SW480 (cell line): Measurements from ENCODE around the gene S100A7A.
"Not testable (repeated sequence)": the region's sequence is repeated elsewhere in the genome, so short reads cannot be mapped to it uniquely, and the experiment has no call there.

Experiments
- DNase-seq: peaks from one replicate; pipeline ENCODE4 v3.0.0-alpha.2; 2016; ENCODE audit warnings: low spot score

Gene S100A7A

GRCh38 chr1:153395136-153395685, 21.1 kb upstream of the S100A7A start:
- DNase-seq: no peak

GRCh38 chr1:153395776-153396175, 20.5 kb upstream of the S100A7A start:
- no peak for DNase-seq

- DNase-seq: no peak
Measured at GRCh38 chr1:153396461-153396860, 19.9 kb upstream of the S100A7A start.

GRCh38 chr1:153397051-153397923, 19.0 kb upstream of the S100A7A start:
- DNase-seq: no peak

- no peak for DNase-seq
Measured at GRCh38 chr1:153397924-153398651, 18.2 kb upstream of the S100A7A start.

GRCh38 chr1:153399401-153400055, 16.8 kb upstream of the S100A7A start:
- DNase-seq: no peak

- no peak for DNase-seq
Measured at GRCh38 chr1:153400244-153400643, 16.1 kb upstream of the S100A7A start.

GRCh38 chr1:153401461-153401860, 14.9 kb upstream of the S100A7A start:
- no peak for DNase-seq

GRCh38 chr1:153402226-153402625, 14.1 kb upstream of the S100A7A start:
- no peak for DNase-seq

GRCh38 chr1:153403421-153404085, 12.8 kb upstream of the S100A7A start:
- DNase-seq: no peak

GRCh38 chr1:153404086-153404635, 12.2 kb upstream of the S100A7A start:
- DNase-seq: no peak

GRCh38 chr1:153404768-153405167, 11.6 kb upstream of the S100A7A start:
- DNase-seq: peak; percentile 11

GRCh38 chr1:153405825-153406599, 10.3 kb upstream of the S100A7A start:
- not testable (repeated sequence) for DNase-seq

- DNase-seq: not testable (repeated sequence)
Measured at GRCh38 chr1:153407274-153407673, 9.0 kb upstream of the S100A7A start.

- DNase-seq: not testable (repeated sequence)
Measured at GRCh38 chr1:153413961-153414360, 2.4 kb upstream of the S100A7A start.

GRCh38 chr1:153417136-153417888, 992 bp downstream of the S100A7A start:
- no peak for DNase-seq

GRCh38 chr1:153418758-153419435, 2.6 kb downstream of the S100A7A start:
- DNase-seq: not testable (repeated sequence)

GRCh38 chr1:153419436-153419793, 3.1 kb downstream of the S100A7A start:
- DNase-seq: not testable (repeated sequence)

GRCh38 chr1:153420306-153420705, 4.0 kb downstream of the S100A7A start:
- no peak for DNase-seq
